NCI-H524 treated with DMSO at 0.1 percent for 48 hours (cell line): ENCODE results near the gene PLN.

ENCODE experiments used
- DNase-seq: peaks from one replicate; lab custom pipeline; 2025; lab: John Stamatoyannopoulos, UW

The PLN gene

DNA sequence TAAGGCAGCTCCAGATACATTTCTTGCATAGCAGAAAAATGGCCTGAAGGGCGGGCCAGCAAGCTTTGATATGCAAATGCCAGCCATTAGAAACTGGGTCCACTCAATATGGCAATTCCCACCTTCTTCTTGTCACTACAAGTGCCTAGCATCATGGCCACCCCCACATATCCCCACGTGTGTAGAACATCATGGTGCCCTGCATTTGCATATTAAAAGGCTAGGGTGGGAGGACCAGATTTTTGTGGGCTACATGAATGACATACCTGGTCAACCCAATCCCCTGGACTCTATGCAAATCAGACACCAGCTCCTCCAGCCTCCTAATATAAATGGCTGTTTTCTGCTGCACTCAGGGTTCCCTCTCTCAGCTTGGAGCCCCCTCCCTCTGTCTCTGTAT, 31.7 kb downstream of the PLN start:
- DNase-seq = no peak

DNA sequence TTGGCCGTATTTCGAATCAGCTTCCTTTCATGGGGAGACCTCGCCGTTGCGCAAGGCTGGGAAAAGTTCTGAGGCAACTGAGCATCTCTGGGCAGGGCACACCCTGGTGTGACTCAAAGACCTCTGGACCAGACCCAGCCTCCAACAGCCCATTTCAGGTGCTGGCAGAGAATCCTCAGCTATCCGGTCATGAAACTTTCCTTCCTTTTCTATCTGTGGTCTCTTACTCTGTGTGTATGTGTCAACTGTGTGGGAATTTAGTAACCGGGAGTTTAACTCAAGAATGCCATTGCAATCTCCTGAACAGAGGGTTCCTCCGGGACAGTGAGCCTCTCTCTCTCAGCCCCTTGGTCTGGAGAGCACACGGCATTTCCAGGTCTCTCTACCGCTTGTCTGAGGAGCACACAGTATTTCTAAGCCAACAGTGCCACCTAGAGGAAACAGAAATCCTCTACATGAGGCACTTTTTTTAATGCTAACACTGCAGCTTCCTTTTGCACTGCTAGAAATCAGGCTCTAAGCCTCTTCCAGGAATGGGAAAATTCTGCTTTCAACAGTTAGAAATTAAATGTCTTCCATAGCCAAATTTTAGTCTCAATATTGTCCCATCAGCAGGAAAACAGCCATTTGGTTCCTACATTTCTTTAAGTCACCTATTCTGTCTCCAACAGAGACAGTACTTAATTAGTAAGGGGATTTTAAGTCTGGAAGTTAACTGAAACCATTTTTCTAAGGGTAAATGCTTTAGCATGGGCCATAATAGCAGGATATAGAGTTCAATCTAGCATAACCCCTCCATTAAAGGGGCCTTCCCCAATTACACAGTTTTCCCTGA, 32.7 kb downstream of the PLN start:
- peak; percentile 13 for DNase-seq

DNA sequence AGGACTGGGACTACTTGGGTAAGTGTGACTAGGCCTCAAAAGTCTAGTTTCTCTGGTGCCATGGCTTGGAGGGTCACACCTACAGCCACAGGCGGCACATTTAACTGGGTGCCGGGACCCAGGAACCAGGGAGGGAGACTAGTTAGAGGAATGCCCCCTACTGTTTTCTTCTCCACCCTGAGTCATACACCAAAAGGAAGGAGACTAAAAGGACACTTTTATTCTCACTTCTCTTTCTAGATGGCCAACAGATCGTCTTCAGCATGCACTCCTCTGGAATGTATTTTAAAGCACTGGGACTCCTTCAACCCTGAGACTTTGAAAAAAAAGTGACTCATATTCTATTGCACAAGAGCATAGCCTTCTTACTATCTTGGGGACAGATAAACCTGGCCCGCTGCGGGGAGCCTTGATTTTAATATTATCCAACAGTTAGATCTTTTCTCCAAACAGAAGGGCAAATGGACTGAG, 33.4 kb downstream of the PLN start:
- no peak for DNase-seq

DNA sequence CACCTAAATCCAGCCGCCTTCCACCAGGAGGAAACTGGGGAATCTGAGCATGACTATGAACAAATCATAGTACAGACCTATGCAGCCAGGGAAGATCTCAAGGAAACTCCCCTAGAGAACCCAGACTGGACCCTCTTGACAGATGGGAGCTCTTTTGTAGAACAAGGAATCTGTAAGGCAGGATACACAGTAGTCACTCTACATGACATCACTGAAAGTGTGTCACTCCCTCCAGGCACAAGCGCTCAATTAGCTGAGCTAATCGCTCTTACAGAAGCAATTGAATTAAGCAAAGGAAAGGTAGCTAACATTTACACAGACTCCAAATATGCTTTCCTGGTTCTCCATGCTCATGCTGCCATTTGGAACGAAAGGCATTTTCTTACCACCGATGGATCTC, 36.8 kb downstream of the PLN start:
- no peak for DNase-seq

DNA sequence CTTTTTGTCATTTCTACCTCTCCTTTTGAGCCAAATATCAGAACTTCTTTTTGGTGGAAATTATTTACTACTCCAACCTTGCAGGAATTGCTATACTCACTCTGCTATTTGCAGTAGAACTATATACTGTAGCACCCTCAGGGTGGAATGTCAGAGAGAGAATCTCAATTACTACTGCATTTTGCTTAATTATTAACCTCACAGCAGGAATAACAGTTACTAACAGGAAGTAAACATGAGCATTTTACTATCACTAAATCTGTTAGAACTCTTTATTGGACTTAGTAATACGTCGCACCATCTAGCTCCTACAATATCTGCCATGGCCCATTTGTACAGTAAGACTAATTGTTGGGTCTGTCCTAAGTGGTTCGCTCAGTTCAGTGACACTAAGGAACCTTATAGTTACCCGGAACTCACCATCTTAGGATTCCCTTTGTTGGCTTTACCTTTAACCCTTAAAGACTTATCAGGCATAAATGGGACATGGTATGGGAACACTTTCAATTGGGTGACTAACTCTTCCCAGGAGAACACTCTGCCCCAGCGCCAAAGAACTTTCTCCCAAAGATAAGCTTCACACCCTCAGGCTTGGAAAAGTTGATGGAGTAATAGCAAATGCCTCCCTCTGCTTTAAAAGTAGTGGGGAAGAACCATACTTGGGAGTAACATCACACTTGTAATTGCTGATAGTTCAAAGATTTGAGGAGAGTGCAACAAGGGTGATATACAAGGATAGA, 38.8 kb downstream of the PLN start:
- DNase-seq = no peak

DNA sequence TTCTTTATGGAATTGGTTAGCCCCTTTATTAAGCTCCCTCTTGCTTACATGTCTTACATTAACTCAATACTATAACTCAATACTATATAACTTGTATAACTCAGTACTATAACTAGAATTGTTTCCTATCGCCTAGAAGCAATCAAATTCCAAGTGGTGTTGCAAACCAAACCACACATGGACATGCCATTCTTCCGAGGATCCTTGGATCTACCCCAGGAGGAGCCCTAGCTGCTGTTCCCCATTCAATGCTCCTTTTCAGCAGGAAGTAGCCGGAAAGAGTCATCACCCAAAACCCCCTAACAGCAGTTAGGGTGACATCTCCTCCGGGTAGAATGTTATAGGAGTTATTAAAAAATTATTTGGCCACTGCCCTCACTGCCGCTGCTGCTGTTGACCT, 40.5 kb downstream of the PLN start:
- DNase-seq = no peak

DNA sequence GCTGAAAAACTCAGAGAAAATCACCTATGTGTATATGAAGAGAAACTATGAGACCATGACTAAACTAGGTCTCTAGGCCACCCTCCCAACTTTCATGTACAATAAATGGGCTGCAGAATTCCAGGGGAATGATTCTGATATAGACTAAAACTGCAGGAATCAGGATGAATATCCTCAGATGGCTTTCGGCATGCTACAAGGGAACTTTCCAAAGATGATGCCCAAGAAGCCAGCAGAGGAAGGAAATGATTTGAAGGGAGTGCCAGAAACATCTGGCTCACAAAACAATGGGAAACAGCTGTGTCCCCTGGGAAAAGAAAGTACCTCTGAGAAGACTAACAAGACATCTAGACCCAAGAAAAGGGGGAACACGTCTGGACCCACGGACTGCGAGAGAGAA, 41.1 kb downstream of the PLN start:
- no peak for DNase-seq

DNA sequence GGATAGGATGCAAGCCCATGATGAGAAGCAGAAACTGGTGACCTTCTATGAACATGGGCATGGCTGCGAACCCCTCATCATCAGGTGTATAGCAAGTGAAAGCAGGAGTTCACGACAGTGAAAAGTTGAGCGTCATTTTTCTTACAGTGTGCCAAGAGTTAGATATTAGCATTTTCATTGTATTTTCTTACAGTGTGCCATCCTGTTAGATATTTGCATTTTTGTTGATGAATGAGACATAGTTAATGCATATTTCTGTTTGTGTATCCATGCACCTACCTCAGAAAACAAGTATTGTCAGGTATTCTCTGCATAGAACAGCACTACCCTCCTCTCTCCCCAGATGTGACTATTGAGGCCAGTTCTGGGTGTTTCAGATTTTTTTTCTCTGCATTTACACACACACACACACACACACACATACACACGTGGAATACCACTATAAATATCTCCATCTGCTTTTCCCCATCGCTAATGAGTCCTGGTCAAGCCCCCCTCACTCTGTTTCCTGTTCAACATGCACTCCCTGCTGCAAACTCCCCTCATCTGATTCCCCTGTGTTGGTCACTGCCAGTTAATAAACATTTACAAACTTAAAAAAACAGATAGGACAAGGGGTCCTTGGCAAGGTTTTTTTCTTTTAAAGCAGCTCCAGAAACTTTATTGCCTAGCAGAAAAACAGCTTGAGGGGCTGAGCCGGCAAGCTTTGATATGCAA, 41.7 kb downstream of the PLN start:
- no peak for DNase-seq

DNA sequence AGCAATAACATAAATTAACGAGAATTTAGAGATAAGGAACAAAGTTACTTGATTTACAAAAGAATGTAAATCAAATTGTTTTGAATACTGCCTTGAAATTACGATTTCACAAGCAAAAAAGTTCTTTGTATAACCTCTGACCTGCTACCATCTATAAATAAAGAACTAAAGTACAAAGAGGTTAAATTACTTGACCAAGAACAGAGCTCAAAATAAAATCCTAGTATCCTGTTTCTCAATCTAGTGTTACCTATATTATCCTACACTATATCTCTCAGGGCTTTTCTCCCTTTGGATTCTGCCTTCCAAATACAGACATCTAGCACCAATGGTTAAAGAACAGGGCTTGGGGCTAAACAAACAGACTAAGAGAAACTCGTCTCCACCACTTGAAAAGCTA, 43.8 kb downstream of the PLN start:
- no peak for DNase-seq

DNA sequence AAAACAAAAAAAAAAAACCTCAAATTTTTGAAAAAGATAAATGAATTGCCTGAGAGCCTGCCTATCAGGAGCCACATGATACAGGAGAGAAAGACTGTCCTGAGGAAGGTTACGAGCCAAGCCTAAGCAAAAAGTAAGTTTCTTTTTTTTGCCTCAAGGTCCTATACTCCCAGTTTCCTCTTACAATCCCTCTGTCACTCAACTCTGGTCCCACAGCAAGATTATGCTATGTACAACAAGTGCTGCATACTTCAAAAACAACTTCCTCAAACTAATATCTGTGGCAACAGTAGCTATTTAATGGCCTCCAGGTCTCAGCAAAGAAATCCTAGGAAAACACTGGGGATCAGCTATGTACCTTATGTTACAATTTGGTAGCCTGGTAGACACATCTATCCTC, 46.8 kb downstream of the PLN start:
- DNase-seq = no peak

DNA sequence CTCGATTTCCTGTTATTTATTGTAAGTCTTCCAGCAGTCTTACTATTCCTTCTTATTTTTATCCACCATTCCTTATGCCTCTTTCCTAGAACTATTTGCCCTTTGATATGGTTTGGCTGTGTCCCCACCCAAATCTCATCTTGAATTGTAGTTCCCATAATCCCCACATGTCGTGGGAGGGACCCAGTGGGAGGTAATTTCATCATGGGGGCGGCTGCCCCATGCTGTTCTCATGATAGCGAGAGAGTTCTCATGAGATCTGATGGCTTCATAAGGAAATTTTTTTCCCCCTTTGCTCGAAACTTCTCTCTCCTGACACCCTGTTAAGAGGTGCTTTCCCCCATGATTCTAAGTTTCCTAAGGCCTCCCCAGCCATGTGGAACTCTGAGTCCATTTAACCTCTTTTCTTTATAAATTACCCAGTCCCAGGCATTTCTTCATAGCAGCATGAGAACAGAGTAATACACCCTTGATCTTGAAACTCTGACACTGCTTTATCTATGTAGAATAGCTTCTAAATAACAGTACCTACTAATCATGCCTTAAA, 48.8 kb downstream of the PLN start:
- no peak for DNase-seq

DNA sequence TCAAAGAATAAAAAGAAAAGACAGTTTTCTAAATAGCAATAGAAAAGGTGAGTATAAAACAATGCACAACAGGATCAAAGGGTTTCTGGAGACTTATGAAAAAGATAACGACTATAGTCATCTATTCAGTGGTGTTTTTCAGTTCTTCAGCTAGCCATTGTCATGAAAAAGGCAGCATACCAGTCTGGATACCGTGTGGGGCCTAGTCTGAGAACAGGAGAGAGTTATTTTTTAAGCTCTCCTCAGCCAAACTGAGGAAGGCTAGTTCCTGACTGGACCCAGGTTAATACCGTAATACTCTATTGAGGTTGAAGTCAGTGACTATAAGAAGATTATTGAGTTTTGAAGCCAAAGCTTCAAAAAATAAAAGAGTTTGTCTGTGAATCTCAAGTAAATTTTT, 49.5 kb downstream of the PLN start:
- DNase-seq = no peak

DNA sequence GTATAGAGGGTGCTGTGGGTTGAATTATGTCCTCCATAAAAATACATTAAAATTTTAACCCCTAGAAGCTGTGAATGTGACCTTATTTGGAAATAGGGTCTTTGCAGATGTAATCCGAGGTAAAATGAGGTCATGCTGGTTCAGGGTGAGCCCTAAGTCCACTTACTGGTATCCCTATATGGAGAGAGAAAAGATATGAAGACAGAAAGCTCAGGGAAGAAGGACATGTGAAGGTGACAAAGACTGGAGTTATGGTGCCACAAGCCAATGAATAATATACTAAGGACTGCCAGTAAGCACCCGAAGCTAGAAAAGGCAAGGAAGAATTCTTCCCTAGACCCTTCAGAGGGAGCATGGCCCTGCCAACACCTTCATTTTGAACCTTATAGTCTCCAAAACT, 50.2 kb downstream of the PLN start:
- no peak for DNase-seq

DNA sequence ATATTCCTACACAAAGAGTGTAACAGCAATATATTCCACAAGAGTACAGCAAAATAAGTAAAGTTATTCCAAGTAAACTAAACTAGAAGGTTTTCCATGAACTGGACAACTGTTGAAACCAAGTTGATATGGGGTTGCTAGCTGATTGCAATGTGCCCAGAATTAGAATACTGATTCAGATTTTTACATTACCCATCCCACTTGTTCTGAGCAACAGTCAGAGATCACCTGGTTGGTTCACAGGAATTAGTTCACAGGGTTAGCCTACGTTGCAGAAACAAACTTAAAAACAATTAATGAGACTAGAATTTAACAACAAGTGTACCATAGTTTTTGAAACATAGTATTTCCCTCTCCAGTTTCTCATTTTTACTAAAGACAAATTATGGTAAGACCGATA, 54.2 kb downstream of the PLN start:
- DNase-seq = no peak

DNA sequence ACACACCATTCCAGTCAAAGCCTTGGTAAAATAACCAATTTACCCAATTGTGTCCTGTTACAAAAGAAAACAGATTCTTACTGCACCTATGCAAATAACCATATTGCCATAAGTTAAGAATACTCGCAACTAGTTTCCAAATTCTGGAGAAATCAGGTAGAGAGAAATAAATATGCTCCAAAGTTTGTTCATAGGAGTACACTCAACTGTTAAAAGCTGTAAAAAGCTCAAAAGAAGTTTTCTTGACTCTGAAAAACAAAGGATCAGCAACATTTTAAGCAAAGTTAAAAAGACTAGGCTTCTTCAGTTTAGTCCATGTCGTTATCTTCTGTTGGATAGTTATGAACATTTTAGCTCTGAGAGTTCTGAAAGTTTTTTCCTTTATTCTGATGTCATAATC, 55.3 kb downstream of the PLN start:
- no peak for DNase-seq

DNA sequence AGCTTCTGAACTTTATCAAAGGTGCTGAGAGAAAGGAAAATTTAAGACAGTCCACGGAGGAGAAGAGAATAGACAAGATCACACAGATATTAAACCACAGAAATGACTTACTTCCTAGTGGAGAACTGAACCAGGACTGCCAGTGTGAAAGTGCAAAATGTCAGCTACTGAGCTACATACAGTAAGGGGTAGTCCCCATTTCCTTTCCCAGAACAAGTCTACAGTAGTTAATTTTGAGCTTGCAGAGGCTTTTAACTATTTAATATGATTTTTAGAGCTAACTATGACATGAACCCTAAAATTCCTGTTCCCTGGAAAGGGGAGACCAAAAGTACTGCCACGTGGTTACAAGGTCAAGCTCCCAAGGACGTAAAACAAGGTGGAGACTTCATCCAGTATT, 58.2 kb downstream of the PLN start:
- no peak for DNase-seq

DNA sequence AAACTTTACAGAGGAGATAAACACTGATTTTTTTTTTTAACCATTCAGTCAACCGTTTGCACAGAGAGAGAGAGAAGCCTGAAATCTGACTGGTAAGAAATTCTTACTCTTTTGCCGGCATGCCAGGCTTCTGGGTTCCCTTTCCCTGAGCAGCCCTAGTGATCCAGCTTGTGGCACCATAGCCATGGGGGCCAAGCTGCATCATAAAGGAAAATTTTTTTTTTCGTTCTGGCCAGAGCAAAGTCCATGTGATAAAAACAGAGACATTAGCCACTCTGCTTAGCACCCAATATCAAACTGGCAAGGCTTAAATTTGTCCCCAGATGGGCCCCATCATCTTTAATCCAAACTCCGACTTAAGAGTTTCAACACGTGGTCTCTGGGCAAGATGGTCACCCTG, 58.8 kb downstream of the PLN start:
- DNase-seq = peak; percentile 30
